ENCODE results near the gene HNRNPH1.

DNA sequence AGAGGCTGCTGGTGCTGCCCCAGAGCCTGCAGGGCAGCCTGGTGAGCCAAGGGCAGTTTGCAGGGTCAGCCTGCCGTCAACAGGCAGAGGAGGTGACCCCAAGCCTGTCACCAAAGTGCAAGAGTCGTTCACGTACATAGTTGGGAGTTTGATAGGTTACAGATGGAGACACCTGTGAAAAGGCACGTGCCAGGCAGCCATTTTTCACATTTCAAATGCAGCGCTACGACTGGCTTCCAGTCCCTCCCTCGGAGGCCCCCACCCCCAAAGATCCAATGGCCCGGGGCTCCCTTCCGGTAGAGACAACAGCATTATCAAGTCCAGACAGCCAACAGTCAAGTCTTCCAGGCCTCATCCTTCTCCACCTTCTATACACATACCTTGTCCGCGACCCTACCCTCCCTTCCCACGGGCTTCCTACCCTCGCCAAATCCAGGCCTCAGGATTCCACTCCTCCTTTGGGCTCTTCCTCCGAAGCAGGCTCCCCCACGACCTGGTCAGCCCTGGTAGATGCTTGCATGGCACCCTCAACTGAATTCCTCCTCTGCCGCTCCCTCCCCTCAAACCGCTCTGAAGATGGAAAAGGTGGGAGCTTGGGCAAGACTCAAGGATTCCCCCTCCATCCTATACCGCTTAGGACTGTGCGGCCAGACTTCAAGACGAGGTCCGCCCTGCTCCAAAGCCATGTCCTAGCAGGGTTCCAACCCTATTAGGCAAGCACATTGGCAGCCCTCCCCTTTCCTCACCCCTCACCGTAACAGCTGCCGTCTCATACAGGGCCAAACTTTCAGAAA, 13.2 kb downstream of the HNRNPH1 start:
- TF ChIP-seq CTCF (IDR thresholded peaks at IDR 0.05; ENCODE audit: low read depth, low read length, missing input control) (no peak), SP1 (IDR thresholded peaks at IDR 0.05) (no peak), MAX (IDR thresholded peaks at IDR 0.05) (no peak)
- TF ChIP-seq, protein P1, sequence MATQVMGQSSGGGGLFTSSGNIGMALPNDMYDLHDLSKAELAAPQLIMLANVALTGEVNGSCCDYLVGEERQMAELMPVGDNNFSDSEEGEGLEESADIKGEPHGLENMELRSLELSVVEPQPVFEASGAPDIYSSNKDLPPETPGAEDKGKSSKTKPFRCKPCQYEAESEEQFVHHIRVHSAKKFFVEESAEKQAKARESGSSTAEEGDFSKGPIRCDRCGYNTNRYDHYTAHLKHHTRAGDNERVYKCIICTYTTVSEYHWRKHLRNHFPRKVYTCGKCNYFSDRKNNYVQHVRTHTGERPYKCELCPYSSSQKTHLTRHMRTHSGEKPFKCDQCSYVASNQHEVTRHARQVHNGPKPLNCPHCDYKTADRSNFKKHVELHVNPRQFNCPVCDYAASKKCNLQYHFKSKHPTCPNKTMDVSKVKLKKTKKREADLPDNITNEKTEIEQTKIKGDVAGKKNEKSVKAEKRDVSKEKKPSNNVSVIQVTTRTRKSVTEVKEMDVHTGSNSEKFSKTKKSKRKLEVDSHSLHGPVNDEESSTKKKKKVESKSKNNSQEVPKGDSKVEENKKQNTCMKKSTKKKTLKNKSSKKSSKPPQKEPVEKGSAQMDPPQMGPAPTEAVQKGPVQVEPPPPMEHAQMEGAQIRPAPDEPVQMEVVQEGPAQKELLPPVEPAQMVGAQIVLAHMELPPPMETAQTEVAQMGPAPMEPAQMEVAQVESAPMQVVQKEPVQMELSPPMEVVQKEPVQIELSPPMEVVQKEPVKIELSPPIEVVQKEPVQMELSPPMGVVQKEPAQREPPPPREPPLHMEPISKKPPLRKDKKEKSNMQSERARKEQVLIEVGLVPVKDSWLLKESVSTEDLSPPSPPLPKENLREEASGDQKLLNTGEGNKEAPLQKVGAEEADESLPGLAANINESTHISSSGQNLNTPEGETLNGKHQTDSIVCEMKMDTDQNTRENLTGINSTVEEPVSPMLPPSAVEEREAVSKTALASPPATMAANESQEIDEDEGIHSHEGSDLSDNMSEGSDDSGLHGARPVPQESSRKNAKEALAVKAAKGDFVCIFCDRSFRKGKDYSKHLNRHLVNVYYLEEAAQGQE (IDR thresholded peaks at IDR 0.05): no peak

Data from liver (tissue), 3 donors.